Progenitor cell of endocrine pancreas (in vitro differentiated cells): ENCODE measurements around the gene LANCL1. TPM values are rescaled to one million over a fixed set of nuclear protein-coding genes. Genes with fewer than 3 reads are reported as not detected.
A peak's percentile ranks its signal among the peaks of the same experiment; 100 is the strongest.

Source experiments
- DNase-seq: peaks from one replicate; pipeline ENCODE4 v3.0.0; 2021; ENCODE audit warnings: low spot score; ENCODE audit not compliant: unreplicated experiment
- H3K27ac Mint-ChIP-seq: 2 replicates; pipeline ENCODE4 v1.8.0; 2021; ENCODE audit warnings: mild to moderate bottlenecking, moderate library complexity, mixed read lengths
- H3K27me3 Mint-ChIP-seq: 2 replicates; pipeline ENCODE4 v1.8.0; 2021; ENCODE audit warnings: mixed read lengths
- H3K36me3 Mint-ChIP-seq: 2 replicates; pipeline ENCODE4 v1.8.0; 2022; ENCODE audit warnings: mixed read lengths; ENCODE audit not compliant: insufficient read depth
- H3K4me1 Mint-ChIP-seq: 2 replicates; pipeline ENCODE4 v1.8.0; 2021; ENCODE audit warnings: low read depth, mixed read lengths
- H3K4me3 Mint-ChIP-seq: 2 replicates; pipeline ENCODE4 v1.8.0; 2021; ENCODE audit warnings: low read depth, mild to moderate bottlenecking, moderate library complexity, mixed read lengths
- H3K9me3 Mint-ChIP-seq: 2 replicates; pipeline ENCODE4 v1.8.0; 2021; ENCODE audit warnings: low read depth, mixed read lengths
- CTCF ChIP-seq: fragments of 200-600 bp; sonication (generic); IDR thresholded peaks from one replicate; pipeline ENCODE4 v1.5.0; 2021; ENCODE audit warnings: antibody characterized with exemption, mild to moderate bottlenecking; ENCODE audit not compliant: unreplicated experiment
- total RNA-seq: library from RNA; stranded (reverse); gene quantifications from 2 replicates; pipeline ENCODE4 v1.2.1, GENCODE V29; 2021

Gene LANCL1
- total RNA-seq, 1 donor from 2014 or later, result 58.1 TPM

- H3K9me3 Mint-ChIP-seq, result peaks cover 10% of the 10 kb centered on the region
- H3K4me3 Mint-ChIP-seq, result no peak overlapping the region
- no peaks in the 10 kb centered on the region for H3K27me3 Mint-ChIP-seq
- TF ChIP-seq CTCF, result peak; percentile 43
- H3K36me3 Mint-ChIP-seq, result no peaks in the 10 kb centered on the region
- no peak for DNase-seq
- no peaks in the 10 kb centered on the region for H3K4me1 Mint-ChIP-seq
- no peak overlapping the region for H3K27ac Mint-ChIP-seq
Measured at GRCh38 chr2:210399440-210400041, 77.0 kb downstream of the LANCL1 start.

- no peak for TF ChIP-seq CTCF
- H3K4me3 Mint-ChIP-seq, result no peak overlapping the region
- no peaks in the 10 kb centered on the region for H3K27me3 Mint-ChIP-seq
- DNase-seq, result no peak
- H3K36me3 Mint-ChIP-seq, result no peaks in the 10 kb centered on the region
- H3K27ac Mint-ChIP-seq, result no peak overlapping the region
- H3K9me3 Mint-ChIP-seq, result no peaks in the 10 kb centered on the region
- H3K4me1 Mint-ChIP-seq, result peaks cover 5% of the 10 kb centered on the region
Measured at GRCh38 chr2:210392469-210392881, 84.1 kb downstream of the LANCL1 start.

- Mint-ChIP-seq H3K4me3 (no peak overlapping the region), H3K36me3 (no peaks in the 10 kb centered on the region), H3K9me3 (no peaks in the 10 kb centered on the region), H3K4me1 (peaks cover 5% of the 10 kb centered on the region), H3K27me3 (no peaks in the 10 kb centered on the region), H3K27ac (no peak overlapping the region)
- DNase-seq, result no peak
- TF ChIP-seq CTCF, result no peak
Measured at GRCh38 chr2:210389856-210390255, 86.7 kb downstream of the LANCL1 start.

- DNase-seq, result no peak
- Mint-ChIP-seq H3K27me3 (no peaks in the 10 kb centered on the region), H3K4me1 (peaks cover 4% of the 10 kb centered on the region), H3K4me3 (no peak overlapping the region), H3K9me3 (no peaks in the 10 kb centered on the region), H3K27ac (no peak overlapping the region), H3K36me3 (no peaks in the 10 kb centered on the region)
- no peak for TF ChIP-seq CTCF
Measured at GRCh38 chr2:210388148-210388547, 88.4 kb downstream of the LANCL1 start.

GRCh38 chr2:210387074-210387473, 89.5 kb downstream of the LANCL1 start:
- TF ChIP-seq CTCF, result no peak
- Mint-ChIP-seq H3K27ac (no peak overlapping the region), H3K4me3 (no peak overlapping the region), H3K9me3 (no peaks in the 10 kb centered on the region), H3K27me3 (no peaks in the 10 kb centered on the region), H3K4me1 (peaks cover 4% of the 10 kb centered on the region), H3K36me3 (no peaks in the 10 kb centered on the region)
- DNase-seq, result no peak

Other genes with a start within 250 kb of the LANCL1 start
- gene MYL1, start 161.6 kb downstream of the LANCL1 start, total RNA-seq, result not detected in 2 replicates
- 3.3 and 4.9 TPM in 2 replicates for gene CPS1, start 79.8 kb upstream of the LANCL1 start, total RNA-seq